ENCODE data around the gene LARP4B. TPM values are rescaled to one million over a fixed set of nuclear protein-coding genes. Genes with fewer than 3 reads are reported as not detected.

Gene LARP4B
- total and polyA plus RNA-seq, 2 donors (not counting 3 experiments of a cell fraction or from before 2014, with no cell fraction given): 27.4 to 101 TPM

DNA sequence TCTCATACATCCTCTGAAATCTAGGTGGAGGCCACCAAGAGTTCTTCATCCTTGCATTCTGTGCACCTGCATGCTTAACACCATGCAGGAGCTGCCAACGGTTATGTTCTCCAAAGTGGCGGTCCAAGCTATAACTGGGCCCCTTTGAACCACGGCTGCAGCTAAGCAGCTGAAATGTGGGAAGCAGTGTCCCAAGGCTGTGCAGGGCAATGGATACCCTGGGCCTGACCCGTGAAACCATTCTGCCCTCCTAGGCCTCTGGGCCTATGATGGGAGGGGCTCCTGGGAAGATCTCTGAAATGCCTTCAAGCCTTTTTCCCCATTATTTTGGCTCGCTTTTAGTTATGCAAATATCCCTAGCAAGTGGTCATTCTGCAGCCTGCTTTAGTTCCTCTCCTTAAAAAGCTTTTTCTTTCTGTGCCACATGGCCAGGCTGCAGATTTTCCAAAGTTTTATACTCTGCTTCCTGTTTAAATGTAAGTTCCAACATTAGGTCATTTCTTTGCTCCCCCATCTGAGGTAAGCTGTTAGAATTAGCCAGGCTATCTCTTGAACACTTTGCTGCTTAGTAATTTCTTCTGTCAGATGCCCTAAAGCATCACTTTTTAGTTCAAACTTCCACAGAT, 49.1 kb upstream of the LARP4B start:
- Histone ChIP-seq H3K4me1 (ENCODE audit: control insufficient read depth, extremely low read depth, insufficient read depth, low read length) (no peaks in the 10 kb centered on the region), H3K4me3 (replicated peaks in 1 of 3; ENCODE audit: insufficient read depth in 1 of 3, low read depth in 1 of 3, low read length in 3 of 3) (no peak overlapping the region), H3K9ac (replicated peaks; ENCODE audit: extremely low read depth, insufficient read depth, low read length) (no peak overlapping the region), H3K9me1 (replicated peaks; ENCODE audit: control insufficient read depth, extremely low read depth, insufficient read depth, low read length) (no peaks in the 10 kb centered on the region), H3K27me3 (ENCODE audit: control insufficient read depth in 2 of 2, insufficient read depth in 2 of 2, low read length in 2 of 2) (no peaks in the 10 kb centered on the region), H4K20me1 (replicated peaks; ENCODE audit: control insufficient read depth, extremely low read depth, insufficient read depth, low read length) (no peaks in the 10 kb centered on the region), H3K9me3 (replicated peaks; ENCODE audit: control insufficient read depth, insufficient read depth, low read length) (no peaks in the 10 kb centered on the region), H3K4me2 (ENCODE audit: insufficient read depth, low read length) (no peak overlapping the region), H3K79me2 (ENCODE audit: control insufficient read depth, insufficient read depth, low read length) (no peaks in the 10 kb centered on the region), H3K27ac (ENCODE audit: insufficient read depth, low read depth, low read length) (no peak overlapping the region), H3K36me3 (ENCODE audit: control insufficient read depth in 2 of 2, extremely low read depth in 1 of 2, insufficient read depth in 2 of 2, low read length in 2 of 2) (no peaks in the 10 kb centered on the region), H2AFZ (ENCODE audit: low read depth, low read length) (no peak overlapping the region)
- dilution Hi-C loops (cut with MboI; ENCODE audit: extremely low pct_ligation_motif_present, low sequenced_read_pairs): no loop called here
- ChIA-PET POLR2A (no interaction called here), CTCF (interaction anchor here (1.5 kb wide), 1 partner anchor 10 kb away, joined by 3 read pairs; no protein-coding TSS in a partner anchor)
- DNase-seq (ENCODE audit: low read depth, low spot score) (no peak), FAIRE-seq (no peak)
- intact Hi-C loops (cut with micrococcal nuclease): no loop called here
- BruUV-seq (replicated peaks): no TSS peak
- TF ChIP-seq POLR2AphosphoS5 (IDR thresholded peaks at IDR 0.05; ENCODE audit: insufficient read depth, low read depth, low read length): no peak
- TF ChIP-seq EZH2 (IDR thresholded peaks at IDR 0.05; ENCODE audit: borderline replicate concordance, low read depth, low read length, severe bottlenecking): no peak
- TF ChIP-seq FOS (IDR thresholded peaks at IDR 0.05; ENCODE audit: borderline replicate concordance, insufficient read depth, low read length): no peak
- TF ChIP-seq GATA2 (IDR thresholded peaks at IDR 0.05; ENCODE audit: insufficient read depth, insufficient read length, low read depth, low read length): no peak
- no peak for TF ChIP-seq MYC (IDR thresholded peaks at IDR 0.05; ENCODE audit: low read depth, low read length)
- TF ChIP-seq, protein P1, sequence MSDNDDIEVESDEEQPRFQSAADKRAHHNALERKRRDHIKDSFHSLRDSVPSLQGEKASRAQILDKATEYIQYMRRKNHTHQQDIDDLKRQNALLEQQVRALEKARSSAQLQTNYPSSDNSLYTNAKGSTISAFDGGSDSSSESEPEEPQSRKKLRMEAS (IDR thresholded peaks at IDR 0.05; ENCODE audit: insufficient read depth, insufficient read length): no peak

DNA sequence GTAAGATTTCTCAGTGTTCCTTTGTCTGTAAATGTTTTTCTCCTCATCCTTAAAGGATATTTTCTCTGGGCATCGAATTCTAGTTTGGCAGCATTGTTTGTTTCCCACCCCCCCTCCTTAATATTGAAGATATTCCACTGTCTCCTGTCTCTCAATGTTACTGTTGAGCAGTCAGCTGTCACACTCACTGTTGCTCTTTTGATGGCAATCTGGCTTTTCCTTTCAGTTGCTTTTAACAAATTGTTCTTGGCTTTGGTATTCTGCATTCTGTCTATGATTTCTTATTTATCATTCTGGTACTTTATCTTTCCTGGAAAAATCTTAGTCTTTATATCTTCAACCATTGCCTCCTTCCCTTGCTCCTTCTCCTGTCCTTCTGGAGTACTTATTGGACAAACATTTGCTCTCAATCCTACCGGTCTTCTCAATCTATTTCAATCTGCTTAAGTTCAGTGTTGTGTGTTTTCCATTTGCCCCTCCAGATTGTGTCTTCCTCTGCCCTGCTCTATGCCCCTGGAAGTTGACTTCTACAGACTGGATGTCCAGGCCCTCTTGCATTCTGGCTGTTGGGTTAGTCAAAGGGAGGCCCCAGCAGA, 47.4 kb upstream of the LARP4B start:
- Histone ChIP-seq H3K27me3 (ENCODE audit: control insufficient read depth in 2 of 2, insufficient read depth in 2 of 2, low read length in 2 of 2) (no peaks in the 10 kb centered on the region), H3K4me2 (ENCODE audit: insufficient read depth, low read length) (no peak overlapping the region), H3K4me1 (ENCODE audit: control insufficient read depth, extremely low read depth, insufficient read depth, low read length) (no peaks in the 10 kb centered on the region), H3K27ac (ENCODE audit: insufficient read depth, low read depth, low read length) (no peak overlapping the region), H3K79me2 (ENCODE audit: control insufficient read depth, insufficient read depth, low read length) (no peaks in the 10 kb centered on the region), H2AFZ (ENCODE audit: low read depth, low read length) (no peak overlapping the region), H3K4me3 (replicated peaks in 1 of 3; ENCODE audit: insufficient read depth in 1 of 3, low read depth in 1 of 3, low read length in 3 of 3) (no peak overlapping the region), H4K20me1 (replicated peaks; ENCODE audit: control insufficient read depth, extremely low read depth, insufficient read depth, low read length) (no peaks in the 10 kb centered on the region), H3K36me3 (ENCODE audit: control insufficient read depth in 2 of 2, extremely low read depth in 1 of 2, insufficient read depth in 2 of 2, low read length in 2 of 2) (no peaks in the 10 kb centered on the region), H3K9ac (replicated peaks; ENCODE audit: extremely low read depth, insufficient read depth, low read length) (no peak overlapping the region), H3K9me3 (replicated peaks; ENCODE audit: control insufficient read depth, insufficient read depth, low read length) (no peaks in the 10 kb centered on the region), H3K9me1 (replicated peaks; ENCODE audit: control insufficient read depth, extremely low read depth, insufficient read depth, low read length) (no peaks in the 10 kb centered on the region)
- DNase-seq (ENCODE audit: low read depth, low spot score): no peak
- dilution Hi-C loops (cut with MboI; ENCODE audit: extremely low pct_ligation_motif_present, low sequenced_read_pairs) (no loop called here), intact Hi-C loops (cut with micrococcal nuclease) (no loop called here)
- TF ChIP-seq POLR2A (IDR thresholded peaks at IDR 0.05; ENCODE audit: low read depth, low read length): no peak
- no peak for TF ChIP-seq GATA2 (IDR thresholded peaks at IDR 0.05; ENCODE audit: insufficient read depth, insufficient read length, low read depth, low read length)
- TF ChIP-seq FOS (IDR thresholded peaks at IDR 0.05; ENCODE audit: borderline replicate concordance, insufficient read depth, low read length): no peak
- TF ChIP-seq POLR2AphosphoS5 (IDR thresholded peaks at IDR 0.05; ENCODE audit: insufficient read depth, low read depth, low read length): no peak
- POLR2A ChIA-PET: no interaction called here
- no TSS peak for BruUV-seq (replicated peaks)
- FAIRE-seq: no peak
- CTCF ChIA-PET: interaction anchor here (1.5 kb wide), 1 partner anchor 8 kb away, joined by 3 read pairs; no protein-coding TSS in a partner anchor

Data from endothelial cell of umbilical vein (primary cell).